ENCODE measurements around the gene GABARAPL2.
A peak's percentile ranks its signal among the peaks of the same experiment; 100 is the strongest.

Gene GABARAPL2

DNA sequence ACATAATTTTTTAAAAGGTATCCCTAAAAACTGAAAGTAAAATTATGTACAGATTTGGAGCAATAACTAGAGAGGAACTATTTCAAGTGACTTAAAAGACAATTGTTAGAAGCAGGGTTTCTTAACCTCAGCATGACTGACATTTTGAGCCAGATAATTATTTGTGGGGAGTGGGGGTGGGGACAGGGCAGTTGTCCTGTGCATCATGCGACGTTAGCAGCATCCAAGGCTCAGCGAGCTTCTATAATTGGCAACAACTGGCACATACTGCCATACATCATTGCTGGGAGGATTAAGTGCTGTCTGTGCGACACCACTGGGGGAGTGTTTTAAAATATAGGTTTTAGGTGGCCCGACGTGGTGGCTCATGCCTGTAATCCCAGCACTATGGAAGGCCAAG lies 27.1 kb downstream of the GABARAPL2 start:
- TF ChIP-seq GATA1 (IDR thresholded peaks at IDR 0.05; ENCODE audit: low read depth, low read length) (no peak), POLR2A (IDR thresholded peaks at IDR 0.05; ENCODE audit: low read length) (no peak)
- no peak for DNase-seq

DNA sequence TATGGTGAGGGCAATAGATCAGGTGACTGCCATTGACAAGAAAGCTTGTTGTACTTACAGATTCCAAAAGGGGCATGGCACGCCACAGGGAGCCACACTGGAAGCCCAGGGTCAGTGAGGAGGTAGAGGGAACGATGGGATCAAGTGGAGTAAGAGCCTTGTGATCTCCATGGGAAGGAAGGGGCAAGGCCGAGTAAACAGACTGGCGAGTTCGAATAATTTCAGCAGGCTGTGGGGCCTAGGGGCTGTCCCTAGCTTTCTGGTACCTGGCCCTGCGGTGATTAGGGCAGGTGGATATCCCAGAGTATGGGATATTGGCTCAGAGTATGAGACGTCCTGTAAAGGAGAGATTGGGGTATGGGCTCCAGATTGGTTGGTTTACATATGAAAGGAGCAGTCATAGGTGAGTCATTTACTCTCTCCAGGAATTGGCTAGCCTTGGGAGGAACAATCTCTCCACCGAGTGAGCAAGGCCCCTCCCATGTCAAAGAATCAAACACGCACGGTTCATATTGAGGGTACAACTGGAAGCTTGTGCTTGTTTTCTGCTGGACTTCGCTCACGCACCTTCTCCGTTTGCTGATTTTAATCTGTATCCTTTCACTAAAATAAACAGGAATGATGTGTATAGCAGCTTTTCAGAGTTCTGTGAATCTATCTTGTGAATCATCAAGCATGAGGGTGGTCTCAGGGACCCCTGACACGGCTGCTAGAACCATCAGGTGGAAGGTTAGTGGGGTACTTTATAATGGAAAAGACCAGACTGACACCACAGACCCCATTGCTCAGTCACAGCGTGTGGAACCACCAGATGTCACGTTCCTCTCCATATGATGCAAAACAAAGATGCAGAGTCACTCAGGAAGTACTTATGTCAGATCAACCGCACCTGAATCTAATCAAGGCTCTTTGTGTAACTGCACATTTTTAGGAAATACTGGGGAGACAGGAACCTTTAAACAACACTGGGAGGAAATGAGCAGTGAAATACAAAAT lies 27.9 kb downstream of the GABARAPL2 start:
- TF ChIP-seq GATA1 (IDR thresholded peaks at IDR 0.05; ENCODE audit: low read depth, low read length) (no peak), POLR2A (IDR thresholded peaks at IDR 0.05; ENCODE audit: low read length) (no peak)
- DNase-seq, result peak in 1 of 2 experiments; percentile 33

DNA sequence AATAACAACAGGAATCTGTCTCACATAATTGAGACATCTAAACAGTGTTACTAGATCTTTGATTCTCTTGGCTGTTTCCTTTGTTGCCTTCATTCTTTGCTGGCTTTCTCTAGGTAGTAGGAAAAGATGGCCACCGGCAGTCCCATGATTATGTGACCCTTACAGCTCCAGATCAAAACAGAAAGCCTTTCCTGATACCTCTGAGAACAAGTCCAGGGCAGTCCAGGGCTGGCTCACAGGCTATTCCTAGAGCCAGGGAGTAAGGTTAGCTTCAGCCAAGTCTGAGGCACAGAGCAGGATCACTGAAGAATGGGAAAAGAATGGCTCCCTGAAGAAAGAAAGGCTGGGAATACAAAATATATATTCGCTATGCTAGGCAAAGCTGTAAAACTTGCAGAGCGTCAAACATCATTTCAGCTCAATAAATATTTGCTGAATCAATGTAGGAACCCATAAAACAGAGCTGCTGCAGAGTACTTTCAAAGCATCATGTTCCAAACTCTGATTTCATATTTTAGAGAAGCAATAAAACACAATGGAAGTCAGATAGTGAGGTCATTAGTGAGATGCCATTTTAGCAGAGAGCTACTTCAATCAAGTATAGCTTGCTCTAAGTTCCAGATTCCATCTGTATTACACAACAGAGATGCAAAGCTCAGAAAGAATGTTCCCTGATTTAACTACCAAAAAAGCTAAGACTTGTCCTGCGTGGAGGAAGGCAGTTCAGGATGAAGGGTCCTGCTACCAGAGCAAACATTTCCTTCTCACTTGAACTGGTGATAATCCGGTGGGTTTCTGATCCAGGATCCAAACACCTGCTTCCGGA lies 33.5 kb downstream of the GABARAPL2 start:
- no peak for TF ChIP-seq GATA1 (IDR thresholded peaks at IDR 0.05; ENCODE audit: low read depth, low read length)
- TF ChIP-seq POLR2A (IDR thresholded peaks at IDR 0.05; ENCODE audit: low read length), result no peak
- DNase-seq, result no peak

DNA sequence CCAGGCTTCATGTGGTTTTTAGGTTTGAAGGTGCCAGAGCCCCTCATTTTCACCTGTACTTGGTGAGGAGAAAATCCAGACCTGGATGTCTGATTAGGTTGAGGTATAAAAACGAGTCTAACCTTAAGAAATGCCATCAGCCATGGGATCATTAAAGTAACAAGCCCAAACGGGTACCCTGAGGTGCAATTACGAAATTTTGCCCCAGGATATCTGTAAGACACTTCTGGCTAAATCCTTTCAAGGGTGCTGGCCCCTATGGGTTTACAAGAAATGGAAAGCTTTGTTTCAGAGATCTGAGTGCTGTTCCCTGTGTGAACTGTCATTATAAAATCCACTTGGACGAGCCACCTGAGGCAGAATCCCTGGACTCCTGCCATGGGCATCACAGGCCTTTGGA lies 37.1 kb downstream of the GABARAPL2 start:
- TF ChIP-seq POLR2A (IDR thresholded peaks at IDR 0.05; ENCODE audit: low read length) (no peak), GATA1 (IDR thresholded peaks at IDR 0.05; ENCODE audit: low read depth, low read length) (no peak)
- no peak for DNase-seq

DNA sequence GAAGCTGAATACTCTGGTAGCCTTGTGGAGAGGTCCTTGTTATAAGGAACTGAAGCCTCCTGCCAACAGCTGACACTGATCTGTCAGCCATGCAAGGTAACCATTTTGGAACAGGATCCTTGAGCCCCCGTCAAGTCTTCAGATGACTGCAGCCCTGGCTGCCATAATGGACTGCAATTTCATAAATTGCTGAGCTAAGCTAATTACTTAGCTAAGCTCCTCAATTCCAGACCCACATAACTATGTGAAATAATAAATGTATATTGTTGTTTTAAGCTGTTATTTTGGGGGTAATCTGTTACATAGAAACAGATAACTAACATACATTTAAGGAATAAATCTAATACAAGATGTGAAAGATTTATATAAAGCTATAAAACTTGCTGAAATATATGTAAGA lies 40.3 kb downstream of the GABARAPL2 start:
- TF ChIP-seq POLR2A (IDR thresholded peaks at IDR 0.05; ENCODE audit: low read length) (no peak), GATA1 (IDR thresholded peaks at IDR 0.05; ENCODE audit: low read depth, low read length) (no peak)
- DNase-seq, result no peak

DNA sequence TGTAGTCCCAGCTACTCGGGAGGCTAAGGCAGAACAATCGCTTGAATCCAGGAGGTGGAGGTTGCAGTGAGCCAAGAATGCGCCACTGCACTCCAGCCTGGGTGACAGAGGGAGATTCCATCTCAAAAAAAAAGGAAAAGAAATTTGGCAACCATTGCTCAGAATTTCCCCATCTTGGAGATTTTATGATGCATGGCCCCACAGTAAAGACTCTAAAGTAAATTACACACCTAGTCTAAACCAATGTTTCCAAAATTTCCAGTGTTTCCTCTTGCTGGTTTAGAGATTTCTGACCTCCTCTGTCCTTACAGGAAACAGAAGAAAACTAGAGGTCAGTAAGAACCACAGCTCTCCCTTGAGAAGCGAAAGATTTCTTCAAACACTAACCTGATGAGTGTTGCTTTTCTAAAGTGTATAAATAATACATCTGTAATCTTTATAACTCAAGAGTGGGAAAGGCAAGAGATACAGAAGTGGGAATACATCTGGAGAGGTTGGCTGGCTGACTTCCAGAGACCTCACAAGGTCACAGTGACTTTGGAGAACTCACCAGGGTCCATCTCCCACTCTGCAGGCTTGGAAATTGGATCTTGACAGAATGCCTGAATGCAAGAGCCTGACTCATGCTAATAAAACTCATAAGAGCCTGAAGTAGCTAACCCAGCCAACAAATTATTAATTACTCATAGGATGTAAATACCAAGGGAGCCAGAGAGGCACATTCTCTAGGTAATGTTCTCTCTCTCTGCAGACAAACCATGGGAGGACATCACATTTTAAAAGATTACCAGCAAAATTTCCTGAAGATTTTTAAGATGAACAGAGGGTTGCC lies 48.1 kb downstream of the GABARAPL2 start:
- TF ChIP-seq POLR2A (IDR thresholded peaks at IDR 0.05; ENCODE audit: low read length), result no peak
- DNase-seq, result no peak

DNA sequence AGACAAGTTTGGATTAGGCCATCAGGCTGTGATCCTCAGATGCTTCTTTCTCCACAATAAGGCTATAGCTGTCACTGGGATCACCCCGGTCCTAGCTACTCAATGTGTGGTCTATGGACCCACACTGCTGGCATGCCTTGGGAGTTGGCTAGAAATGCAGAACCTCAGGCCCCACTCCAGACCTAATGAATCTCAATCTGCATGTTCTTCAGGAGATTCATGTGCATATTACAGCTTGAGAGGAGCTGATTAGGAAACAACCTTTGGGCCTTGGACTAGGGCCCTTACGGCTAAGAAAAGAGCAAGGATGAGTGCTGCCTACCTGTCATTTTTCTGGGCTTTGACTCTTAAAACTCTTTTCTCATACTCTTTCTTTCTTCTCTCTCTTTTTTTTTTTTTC lies 49.4 kb downstream of the GABARAPL2 start:
- DNase-seq, result no peak
- TF ChIP-seq GATA1 (IDR thresholded peaks at IDR 0.05; ENCODE audit: low read depth, low read length), result no peak
- no peak for TF ChIP-seq POLR2A (IDR thresholded peaks at IDR 0.05; ENCODE audit: low read length)

DNA sequence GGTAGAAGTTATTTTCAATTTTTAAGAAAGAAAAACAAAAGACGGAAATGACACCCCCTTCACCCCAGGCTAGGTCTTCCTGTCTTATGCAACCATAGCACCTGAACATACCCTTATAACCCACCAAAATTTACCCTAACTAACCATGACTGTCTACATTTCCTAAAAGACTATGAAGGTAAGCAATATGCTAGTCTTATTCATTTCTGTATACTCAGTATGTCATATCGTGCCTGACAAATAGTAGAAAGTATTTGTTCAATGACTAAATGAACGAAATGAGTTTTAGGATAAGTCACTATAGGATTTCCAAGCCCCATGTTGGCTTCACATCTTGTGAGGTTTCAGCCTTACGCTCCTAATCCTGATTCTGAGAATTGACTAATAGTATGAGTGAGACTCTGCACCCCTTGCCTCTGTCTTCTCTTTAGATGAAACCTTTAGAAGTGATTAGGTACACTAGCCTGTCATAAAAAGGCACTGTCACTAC lies 50.4 kb downstream of the GABARAPL2 start:
- no peak for TF ChIP-seq POLR2A (IDR thresholded peaks at IDR 0.05; ENCODE audit: low read length)
- TF ChIP-seq GATA1 (IDR thresholded peaks at IDR 0.05; ENCODE audit: low read depth, low read length), result no peak
- DNase-seq, result no peak

DNA sequence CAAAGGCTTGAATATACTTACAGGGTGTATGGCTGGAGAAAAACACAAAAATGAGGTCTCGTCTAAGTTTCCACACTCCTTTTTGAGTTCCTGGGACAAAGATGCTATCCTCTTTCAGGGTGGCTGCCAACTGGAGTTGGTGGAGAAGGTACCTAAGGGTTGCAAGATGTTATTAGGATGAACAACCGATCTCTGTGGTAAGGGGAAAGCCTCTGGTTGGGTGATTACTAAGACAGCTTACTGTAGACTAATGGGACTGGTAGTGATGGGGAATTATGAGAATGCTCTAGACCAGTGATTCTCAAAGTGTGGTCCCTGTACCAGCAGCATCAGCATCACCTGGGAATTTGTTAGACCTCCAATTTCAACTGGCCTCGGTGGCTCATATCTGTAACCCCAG lies 50.9 kb downstream of the GABARAPL2 start:
- DNase-seq, result no peak
- no peak for TF ChIP-seq POLR2A (IDR thresholded peaks at IDR 0.05; ENCODE audit: low read length)
- no peak for TF ChIP-seq GATA1 (IDR thresholded peaks at IDR 0.05; ENCODE audit: low read depth, low read length)

DNA sequence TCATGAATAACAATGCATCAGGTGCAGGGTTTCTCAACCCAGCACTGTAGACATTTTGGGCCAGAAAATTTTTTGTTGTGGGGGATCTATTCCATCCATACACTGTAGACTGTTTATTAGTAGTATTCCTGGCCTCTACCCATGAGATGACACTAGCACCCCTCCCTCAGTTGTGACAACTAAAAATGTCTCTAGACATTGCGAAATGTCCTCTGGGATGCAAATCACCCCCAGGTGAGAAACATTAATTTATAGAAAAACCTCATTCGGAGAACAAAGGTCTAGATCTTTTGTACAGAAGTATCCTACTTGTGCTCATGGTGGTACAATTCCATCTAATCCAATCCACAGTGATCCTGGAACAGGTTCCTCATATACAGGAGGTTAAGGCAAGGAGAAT lies 52.6 kb downstream of the GABARAPL2 start:
- TF ChIP-seq GATA1 (IDR thresholded peaks at IDR 0.05; ENCODE audit: low read depth, low read length) (no peak), POLR2A (IDR thresholded peaks at IDR 0.05; ENCODE audit: low read length) (no peak)
- DNase-seq, result no peak

DNA sequence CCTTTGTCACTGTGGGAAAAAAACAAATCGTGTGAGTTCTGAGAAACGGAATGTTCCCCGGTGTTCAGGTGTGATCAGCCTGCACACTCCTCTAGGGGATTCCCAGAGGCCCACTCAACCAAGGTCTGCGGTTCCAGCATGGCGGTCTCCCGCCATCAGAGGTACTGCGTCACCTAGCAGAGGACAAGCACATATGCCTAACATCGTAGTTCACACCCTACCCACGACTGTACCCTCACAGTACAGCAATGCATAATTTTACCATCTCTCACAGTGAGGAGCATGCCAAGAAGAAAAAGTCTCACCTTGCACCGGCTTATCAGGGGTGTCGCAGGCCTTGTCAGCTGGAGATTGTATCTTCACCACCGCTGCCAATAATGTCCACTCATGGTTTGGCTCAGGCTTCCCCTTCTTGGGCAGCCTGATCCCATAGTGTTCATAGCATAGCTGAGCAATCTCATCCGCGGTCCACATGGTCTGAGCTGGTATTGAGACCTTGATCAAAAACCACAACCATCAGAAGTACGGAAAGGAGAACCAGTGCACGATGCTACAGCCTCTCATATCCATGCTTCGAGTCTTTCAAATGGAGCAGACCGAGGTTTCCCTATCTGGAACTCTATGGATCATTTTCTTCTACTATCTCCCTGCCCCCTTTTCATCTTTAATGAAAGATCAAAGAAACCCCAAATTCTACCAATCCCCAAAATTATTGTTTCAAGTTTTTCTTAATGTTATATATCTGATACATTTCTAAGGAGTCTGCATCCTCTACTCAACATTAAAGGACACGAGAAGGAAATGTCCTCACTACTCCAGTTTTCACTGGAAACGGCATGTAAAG lies 54.4 kb downstream of the GABARAPL2 start:
- peak; percentile 82 to 88 for DNase-seq
- TF ChIP-seq POLR2A (IDR thresholded peaks at IDR 0.05; ENCODE audit: low read length) (no peak), GATA1 (IDR thresholded peaks at IDR 0.05; ENCODE audit: low read depth, low read length) (no peak)

DNA sequence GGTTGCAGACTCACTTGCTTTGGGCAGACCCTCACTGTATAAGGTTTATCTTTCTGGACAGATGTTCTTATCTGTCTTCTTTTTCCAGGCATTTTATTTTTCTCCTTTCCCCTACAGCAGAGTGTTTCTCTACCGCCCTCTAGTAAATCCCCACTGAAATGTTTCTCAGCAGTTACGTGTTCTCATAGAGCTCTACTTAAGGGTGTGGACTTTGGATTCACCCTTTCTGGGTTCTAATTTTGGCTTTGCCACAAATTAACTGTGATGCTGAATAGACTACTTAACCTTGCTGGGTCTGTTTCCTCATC lies 54.9 kb downstream of the GABARAPL2 start:
- peak; percentile 89 to 92 for DNase-seq
- TF ChIP-seq POLR2A (IDR thresholded peaks at IDR 0.05; ENCODE audit: low read length) (no peak), GATA1 (IDR thresholded peaks at IDR 0.05; ENCODE audit: low read depth, low read length) (peak; percentile 25)
